Coronary artery (tissue), 2 donors: ENCODE data around the gene LOXL1.
A peak's percentile ranks its signal among the peaks of the same experiment; 100 is the strongest.

Source experiments
- DNase-seq: peaks from one replicate; pipeline ENCODE4 v3.0.0-alpha.2; 2017; ENCODE audit warnings: low spot score
- H3K27ac ChIP-seq, 2 donors: fragments of 200-600 bp; sonication (generic); one replicate each; pipeline ENCODE4 v1.5.1; 2016 to 2019
- H3K4me3 ChIP-seq: fragments of 200-600 bp; sonication (generic); 2 replicates; pipeline ENCODE4 v1.5.1; 2016; ENCODE audit warnings: mild to moderate bottlenecking, moderate library complexity
- CTCF ChIP-seq: fragments of 200-600 bp; sonication (generic); IDR thresholded peaks from one replicate; pipeline ENCODE4 v1.5.1; 2019; ENCODE audit warnings: antibody characterized with exemption

The LOXL1 gene

GRCh38 chr15:73923488-73924164 lies 2.6 kb upstream of the LOXL1 start:
- Histone ChIP-seq H3K4me3 (peak overlapping the region; percentile 54), H3K27ac (peak overlapping the region; percentile 95 to 96)
- no peak for DNase-seq
- TF ChIP-seq CTCF: no peak

DNA sequence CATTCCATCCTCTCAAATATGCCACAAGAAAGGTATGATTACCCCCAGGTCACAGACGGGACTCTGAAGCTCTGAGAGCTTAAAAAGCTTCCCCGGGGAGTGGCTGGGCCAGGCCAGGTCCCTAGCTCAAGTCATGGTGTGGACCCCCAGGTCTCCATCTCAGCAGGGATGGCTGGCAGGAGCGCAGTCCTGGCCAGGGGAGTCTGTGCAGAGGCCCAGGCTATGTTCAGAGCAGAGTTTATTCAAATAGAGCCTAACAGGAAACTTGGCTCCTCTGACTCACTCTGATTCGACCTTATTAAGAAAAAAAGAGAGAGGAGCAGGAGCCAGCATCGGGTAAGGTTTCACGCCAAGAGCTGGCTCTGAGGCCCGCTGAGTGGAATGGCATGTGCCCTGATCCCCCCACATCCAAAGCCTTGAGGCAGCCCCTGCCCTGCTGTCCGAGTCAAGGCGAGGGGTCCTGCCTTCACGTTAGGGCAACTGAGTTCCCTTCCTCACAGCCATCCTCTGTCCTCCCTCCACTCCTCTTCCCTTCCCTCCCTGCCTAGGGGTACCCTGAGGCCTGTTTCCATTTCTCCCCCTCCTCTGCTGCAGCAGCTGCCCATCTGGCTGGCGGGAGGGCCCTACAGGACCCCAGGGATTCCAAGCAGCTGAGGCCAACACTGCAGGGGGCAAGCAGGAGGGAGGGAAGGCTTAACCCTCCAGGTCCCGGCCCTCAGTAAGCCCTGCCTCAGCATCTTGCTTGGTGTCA lies 1.9 kb upstream of the LOXL1 start:
- TF ChIP-seq CTCF: no peak
- DNase-seq: no peak
- H3K27ac ChIP-seq: peak overlapping the region; percentile 95 to 96
- peak overlapping the region; percentile 85 for H3K4me3 ChIP-seq

GRCh38 chr15:73925848-73926218 lies 429 bp upstream of the LOXL1 start:
- H3K27ac ChIP-seq: peak overlapping the region; percentile 95 to 96
- peak overlapping the region; percentile 85 for H3K4me3 ChIP-seq
- no peak for TF ChIP-seq CTCF
- no peak for DNase-seq

DNA sequence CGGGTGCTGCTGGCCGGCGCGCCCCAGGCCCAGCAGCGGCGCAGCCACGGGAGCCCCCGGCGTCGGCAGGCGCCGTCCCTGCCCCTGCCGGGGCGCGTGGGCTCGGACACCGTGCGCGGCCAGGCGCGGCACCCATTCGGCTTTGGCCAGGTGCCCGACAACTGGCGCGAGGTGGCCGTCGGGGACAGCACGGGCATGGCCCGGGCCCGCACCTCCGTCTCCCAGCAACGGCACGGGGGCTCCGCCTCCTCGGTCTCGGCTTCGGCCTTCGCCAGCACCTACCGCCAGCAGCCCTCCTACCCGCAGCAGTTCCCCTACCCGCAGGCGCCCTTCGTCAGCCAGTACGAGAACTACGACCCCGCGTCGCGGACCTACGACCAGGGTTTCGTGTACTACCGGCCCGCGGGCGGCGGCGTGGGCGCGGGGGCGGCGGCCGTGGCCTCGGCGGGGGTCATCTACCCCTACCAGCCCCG lies 777 bp downstream of the LOXL1 start:
- peak overlapping the region; percentile 95 to 96 for H3K27ac ChIP-seq
- H3K4me3 ChIP-seq: peak overlapping the region; percentile 85
- no peak for TF ChIP-seq CTCF
- DNase-seq: no peak

- DNase-seq: no peak
These were observed 1.4 kb downstream of the LOXL1 start for GRCh38 chr15:73927476-73928240.

DNA sequence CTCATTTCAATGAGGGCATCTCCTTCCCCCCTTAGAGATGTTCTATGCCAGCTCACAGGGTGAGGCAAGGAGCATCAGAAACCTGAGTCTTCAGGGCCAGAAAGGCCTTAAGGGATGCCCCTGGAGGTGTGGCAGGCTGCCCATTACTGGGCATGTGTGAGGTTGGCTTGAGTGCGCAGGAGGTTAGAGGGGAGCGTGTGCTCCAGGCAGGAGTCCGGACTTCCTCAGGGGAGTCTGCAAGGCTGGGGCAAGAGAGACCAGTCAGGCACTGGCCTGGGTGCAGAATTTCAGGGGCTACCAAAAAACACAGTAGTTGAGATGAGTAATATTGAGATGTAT lies 1.9 kb downstream of the LOXL1 start:
- DNase-seq: no peak
- Histone ChIP-seq H3K27ac (peak overlapping the region; percentile 95 to 96), H3K4me3 (peak overlapping the region; percentile 85)
- no peak for TF ChIP-seq CTCF

More at GRCh38 chr15:73927476-73928240, 1.4 kb downstream of the LOXL1 start:
- TF ChIP-seq CTCF: peak; percentile 37
- peak overlapping the region; percentile 85 for H3K4me3 ChIP-seq
- peak overlapping the region; percentile 95 to 96 for H3K27ac ChIP-seq
